Cardiac muscle cell (in vitro differentiated cells and primary cell): ENCODE data around the gene ABHD3. TPM values are rescaled to one million over a fixed set of nuclear protein-coding genes. Genes with fewer than 3 reads are reported as not detected.
"Not testable (repeated sequence)": the region's sequence is repeated elsewhere in the genome, so short reads cannot be mapped to it uniquely, and the experiment has no call there.

Experiments
- DNase-seq, 2 donors: peaks; one replicate each; pipeline versions ENCODE4 v3.0.0 to v3.0.0-alpha.2; 2010 to 2017; ENCODE audit warnings: low read depth in 1 of 2, low spot score in 1 of 2
- H3K27ac ChIP-seq: fragments of 200-600 bp; sonication (generic); 2 replicates; pipeline ENCODE4 v1.5.1; 2016
- H3K27me3 ChIP-seq: fragments of 200-600 bp; sonication (generic); 2 replicates; pipeline ENCODE4 v1.6.0; 2016; ENCODE audit warnings: control low read depth
- H3K36me3 ChIP-seq: fragments of 200-600 bp; sonication (generic); 2 replicates; pipeline ENCODE4 v1.5.1; 2016; ENCODE audit warnings: control low read depth
- H3K4me1 ChIP-seq: fragments of 200-600 bp; sonication (generic); 2 replicates; pipeline ENCODE4 v1.8.1; 2017; ENCODE audit warnings: low read depth, mild to moderate bottlenecking, mixed run types
- H3K4me3 ChIP-seq: fragments of 200-600 bp; sonication (generic); 2 replicates; pipeline ENCODE4 v1.5.1; 2016; ENCODE audit warnings: mild to moderate bottlenecking
- H3K9me3 ChIP-seq: fragments of 200-600 bp; sonication (generic); 2 replicates; pipeline ENCODE4 v1.5.1; 2017; ENCODE audit warnings: low read depth, mild to moderate bottlenecking, control low read depth
- CTCF ChIP-seq: IDR thresholded peaks from 2 replicates; pipeline ENCODE4 v1.5.1; 2012; ENCODE audit warnings: low read depth, mild to moderate bottlenecking, low read length
- polyA plus RNA-seq: library from polyadenylated mRNA; unstranded; fragments of >200 nt; fragmentation: Nextera tagmentation; extraction: Ambion mirVana; gene quantifications from 2 replicates; pipeline ENCODE4 v1.2.1, GENCODE V29; 2016
- total RNA-seq: library from RNA; depleted of rRNA; stranded (reverse); fragments of >200 nt; gene quantifications from 2 replicates; pipeline ENCODE4 v1.2.3, GENCODE V29; 2016

The ABHD3 gene
- total and polyA plus RNA-seq, 2 experiments from 2014 or later, result 5.2 to 10.9 TPM

GRCh38 chr18:21693322-21693721 is 11.3 kb downstream of the ABHD3 start:
- DNase-seq, result no peak
- no peaks in the 10 kb centered on the region for H3K27me3 ChIP-seq
- H3K4me1 ChIP-seq, result no peaks in the 10 kb centered on the region
- H3K4me3 ChIP-seq, result no peak overlapping the region
- H3K27ac ChIP-seq, result no peak overlapping the region
- H3K36me3 ChIP-seq, result no peaks in the 10 kb centered on the region
- H3K9me3 ChIP-seq, result no peaks in the 10 kb centered on the region
- TF ChIP-seq CTCF, result no peak

DNA sequence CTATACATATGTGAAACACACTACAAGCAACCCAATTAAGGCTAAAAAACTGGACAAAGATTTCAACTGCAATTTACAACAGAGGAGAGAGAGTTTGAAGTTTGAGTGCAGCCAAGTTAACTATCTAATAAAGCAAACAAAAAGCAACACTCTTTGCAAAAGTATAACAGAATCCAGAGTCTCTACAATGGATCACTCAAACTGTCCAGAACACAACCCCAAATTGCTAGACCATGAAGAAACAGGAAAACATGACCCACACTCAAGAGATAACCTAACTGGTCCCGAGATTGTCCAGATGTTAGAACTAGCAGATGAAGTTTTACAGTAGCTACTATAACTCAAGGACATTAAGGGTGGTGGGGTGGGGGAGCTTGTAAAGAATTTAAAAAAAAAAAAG is 14.8 kb downstream of the ABHD3 start:
- no peak for TF ChIP-seq CTCF
- H3K4me1 ChIP-seq, result peaks cover 12% of the 10 kb centered on the region
- no peak for DNase-seq
- H3K27me3 ChIP-seq, result no peaks in the 10 kb centered on the region
- no peak overlapping the region for H3K27ac ChIP-seq
- no peaks in the 10 kb centered on the region for H3K36me3 ChIP-seq
- H3K4me3 ChIP-seq, result no peak overlapping the region
- no peaks in the 10 kb centered on the region for H3K9me3 ChIP-seq

- H3K4me1 ChIP-seq, result peaks cover 16% of the 10 kb centered on the region
- H3K27ac ChIP-seq, result peak overlapping the region; percentile 73
- no peak for TF ChIP-seq CTCF
- H3K9me3 ChIP-seq, result no peaks in the 10 kb centered on the region
- no peaks in the 10 kb centered on the region for H3K27me3 ChIP-seq
- H3K4me3 ChIP-seq, result no peak overlapping the region
- DNase-seq, result peak; percentile 17 to 39
- H3K36me3 ChIP-seq, result no peaks in the 10 kb centered on the region
These were observed 18.1 kb downstream of the ABHD3 start for GRCh38 chr18:21686282-21687105.

GRCh38 chr18:21685556-21685981 is 19.0 kb downstream of the ABHD3 start:
- not testable (repeated sequence) for H3K27me3 ChIP-seq, H3K9me3 ChIP-seq, H3K36me3 ChIP-seq, H3K4me3 ChIP-seq, DNase-seq, H3K27ac ChIP-seq
- H3K4me1 ChIP-seq, result peaks cover 16% of the 10 kb centered on the region

DNA sequence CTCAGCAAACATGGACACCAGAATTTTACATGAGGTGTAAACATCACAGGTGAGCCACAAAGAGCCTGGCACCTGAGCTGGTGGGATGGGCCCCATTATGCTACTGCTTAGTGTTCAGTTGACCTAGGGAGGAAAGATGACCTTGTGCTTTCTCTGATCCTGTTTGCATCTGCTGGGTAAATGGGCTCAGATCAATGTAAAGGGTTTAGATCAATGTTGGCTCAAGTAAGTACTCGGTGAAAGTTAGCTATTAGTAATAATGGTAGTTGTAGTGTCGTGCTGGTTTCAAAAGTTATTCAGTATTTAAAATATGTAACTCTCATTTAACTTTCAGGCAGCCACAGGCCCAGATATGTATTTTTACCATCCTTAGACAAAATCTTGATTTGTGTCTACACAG is 19.8 kb downstream of the ABHD3 start:
- DNase-seq, result no peak
- H3K27ac ChIP-seq, result no peak overlapping the region
- no peaks in the 10 kb centered on the region for H3K27me3 ChIP-seq
- H3K9me3 ChIP-seq, result no peaks in the 10 kb centered on the region
- H3K4me3 ChIP-seq, result no peak overlapping the region
- TF ChIP-seq CTCF, result no peak
- H3K4me1 ChIP-seq, result peaks cover 16% of the 10 kb centered on the region
- no peaks in the 10 kb centered on the region for H3K36me3 ChIP-seq

GRCh38 chr18:21682371-21683051 is 22.1 kb downstream of the ABHD3 start:
- H3K27ac ChIP-seq, result peak overlapping the region; percentile 55
- no peak for TF ChIP-seq CTCF
- no peaks in the 10 kb centered on the region for H3K36me3 ChIP-seq
- H3K27me3 ChIP-seq, result no peaks in the 10 kb centered on the region
- H3K4me1 ChIP-seq, result peaks cover 16% of the 10 kb centered on the region
- DNase-seq, result peak in 1 of 2 donors; percentile 83
- H3K4me3 ChIP-seq, result no peak overlapping the region
- no peaks in the 10 kb centered on the region for H3K9me3 ChIP-seq
